ENCODE data around the gene LRRC15. TPM values are rescaled to one million over a fixed set of nuclear protein-coding genes. Genes with fewer than 3 reads are reported as not detected.

Gene LRRC15
- total and polyA plus RNA-seq, 2 donors (not counting 3 experiments of a cell fraction or from before 2014, with no cell fraction given) = not detected

GRCh38 chr3:194382196-194382891 is 12.8 kb upstream of the LRRC15 start:
- H3K27me3 ChIP-seq (ENCODE audit: control insufficient read depth in 2 of 2, insufficient read depth in 2 of 2, low read length in 2 of 2) = peaks cover 6 to 21% of the 10 kb centered on the region in 2 experiments
- FAIRE-seq = no peak
- no peaks in the 10 kb centered on the region for H3K9me1 ChIP-seq (replicated peaks; ENCODE audit: control insufficient read depth, extremely low read depth, insufficient read depth, low read length)
- POLR2A ChIA-PET = no interaction called here
- no peak overlapping the region for H2AFZ ChIP-seq (ENCODE audit: low read depth, low read length)
- H3K79me2 ChIP-seq (ENCODE audit: control insufficient read depth, insufficient read depth, low read length) = no peaks in the 10 kb centered on the region
- no peak overlapping the region for H3K4me3 ChIP-seq (replicated peaks in 1 of 3; ENCODE audit: insufficient read depth in 1 of 3, low read depth in 1 of 3, low read length in 3 of 3)
- no peak overlapping the region for H3K9ac ChIP-seq (replicated peaks; ENCODE audit: extremely low read depth, insufficient read depth, low read length)
- no peak overlapping the region for H3K27ac ChIP-seq (ENCODE audit: insufficient read depth, low read depth, low read length)
- DNase-seq (ENCODE audit: low read depth, low spot score) = no peak
- intact Hi-C loops (cut with micrococcal nuclease) = no loop called here
- TF ChIP-seq FOS (IDR thresholded peaks at IDR 0.05; ENCODE audit: borderline replicate concordance, insufficient read depth, low read length) (no peak), CTCF (IDR thresholded peaks at IDR 0.05; ENCODE audit: extremely low read depth in 1 of 2, insufficient read depth in 1 of 2, low read depth in 1 of 2, low read length in 2 of 2) (no peak), MAX (IDR thresholded peaks at IDR 0.05; ENCODE audit: insufficient read depth, insufficient read length) (no peak), EZH2 (IDR thresholded peaks at IDR 0.05; ENCODE audit: borderline replicate concordance, low read depth, low read length, severe bottlenecking) (no peak), JUN (IDR thresholded peaks at IDR 0.05; ENCODE audit: borderline replicate concordance, insufficient read depth, insufficient read length, low read depth) (no peak), GATA2 (IDR thresholded peaks at IDR 0.05; ENCODE audit: insufficient read depth, insufficient read length, low read depth, low read length) (no peak), POLR2A (IDR thresholded peaks at IDR 0.05; ENCODE audit: low read depth, low read length) (no peak), MYC (IDR thresholded peaks at IDR 0.05; ENCODE audit: low read depth, low read length) (no peak), POLR2AphosphoS5 (IDR thresholded peaks at IDR 0.05; ENCODE audit: insufficient read depth, low read depth, low read length) (no peak)
- H3K9me3 ChIP-seq (replicated peaks; ENCODE audit: control insufficient read depth, insufficient read depth, low read length) = no peaks in the 10 kb centered on the region
- H3K36me3 ChIP-seq (ENCODE audit: control insufficient read depth in 2 of 2, extremely low read depth in 1 of 2, insufficient read depth in 2 of 2, low read length in 2 of 2) = no peaks in the 10 kb centered on the region
- dilution Hi-C loops (cut with MboI; ENCODE audit: extremely low pct_ligation_motif_present, low sequenced_read_pairs) = no loop called here
- H4K20me1 ChIP-seq (replicated peaks; ENCODE audit: control insufficient read depth, extremely low read depth, insufficient read depth, low read length) = no peaks in the 10 kb centered on the region
- peaks cover 4% of the 10 kb centered on the region for H3K4me1 ChIP-seq (ENCODE audit: control insufficient read depth, extremely low read depth, insufficient read depth, low read length)
- H3K4me2 ChIP-seq (ENCODE audit: insufficient read depth, low read length) = no peak overlapping the region
- CTCF ChIA-PET = interaction anchor here (1.0 kb wide), 1 partner anchor 39 kb away, joined by 4 read pairs; no protein-coding TSS in a partner anchor
- no TSS peak for BruUV-seq (replicated peaks)
